Effector CD4-positive, alpha-beta T cell (primary cell): ENCODE data around the gene TDRD5.
"Not testable (repeated sequence)": the region's sequence is repeated elsewhere in the genome, so short reads cannot be mapped to it uniquely, and the experiment has no call there.

Experiments
- DNase-seq: peaks from one replicate; pipeline ENCODE4 v3.0.0-alpha.2; 2020

TDRD5 gene

GRCh38 chr1:179612361-179612760 lies 20.7 kb downstream of the TDRD5 start:
- DNase-seq: no peak

- DNase-seq: no peak
Measured at GRCh38 chr1:179630719-179631118, 39.1 kb downstream of the TDRD5 start.

- no peak for DNase-seq
Measured at GRCh38 chr1:179632868-179633267, 41.2 kb downstream of the TDRD5 start.

- no peak for DNase-seq
Measured at GRCh38 chr1:179637211-179637860, 45.7 kb downstream of the TDRD5 start.

- no peak for DNase-seq
Measured at GRCh38 chr1:179661018-179661417, 69.4 kb downstream of the TDRD5 start.

GRCh38 chr1:179663810-179664209 lies 72.2 kb downstream of the TDRD5 start:
- no peak for DNase-seq

GRCh38 chr1:179677882-179678281 lies 86.2 kb downstream of the TDRD5 start:
- no peak for DNase-seq

GRCh38 chr1:179694530-179694929 lies 102.9 kb downstream of the TDRD5 start:
- not testable (repeated sequence) for DNase-seq

- DNase-seq: no peak
Measured at GRCh38 chr1:179702946-179703539, 111.4 kb downstream of the TDRD5 start.

- DNase-seq: peak; percentile 48
Measured at GRCh38 chr1:179706339-179706941, 114.8 kb downstream of the TDRD5 start.

GRCh38 chr1:179707406-179707805 lies 115.8 kb downstream of the TDRD5 start:
- DNase-seq: no peak

GRCh38 chr1:179708434-179709195 lies 117.0 kb downstream of the TDRD5 start:
- no peak for DNase-seq

GRCh38 chr1:179709841-179710329 lies 118.3 kb downstream of the TDRD5 start:
- peak; percentile 21 for DNase-seq

- DNase-seq: no peak
Measured at GRCh38 chr1:179714159-179714558, 122.5 kb downstream of the TDRD5 start.

GRCh38 chr1:179714623-179715022 lies 123.0 kb downstream of the TDRD5 start:
- DNase-seq: no peak

GRCh38 chr1:179719272-179719671 lies 127.6 kb downstream of the TDRD5 start:
- no peak for DNase-seq

- no peak for DNase-seq
Measured at GRCh38 chr1:179728271-179728670, 136.6 kb downstream of the TDRD5 start.

- DNase-seq: no peak
Measured at GRCh38 chr1:179729881-179730280, 138.2 kb downstream of the TDRD5 start.

- DNase-seq: no peak
Measured at GRCh38 chr1:179731643-179732042, 140.0 kb downstream of the TDRD5 start.
